KMS-11 (cell line): ENCODE measurements around the gene AMT.
"Not testable (repeated sequence)": the region's sequence is repeated elsewhere in the genome, so short reads cannot be mapped to it uniquely, and the experiment has no call there.

ENCODE experiments used
- H2AFZ ChIP-seq: fragments of 200-600 bp; sonication (generic); 2 replicates; pipeline ENCODE4 v1.6.1; 2016; ENCODE audit warnings: antibody characterized with exemption, mixed run types, low read depth
- H3K27ac ChIP-seq: fragments of 200-600 bp; sonication (generic); 2 replicates; pipeline ENCODE4 v1.6.1; 2016; ENCODE audit warnings: mild to moderate bottlenecking, mixed run types
- H3K27me3 ChIP-seq: fragments of 200-600 bp; sonication (generic); 2 replicates; pipeline ENCODE4 v1.6.1; 2017; ENCODE audit warnings: mild to moderate bottlenecking, low read depth, mixed run types, moderate library complexity; ENCODE audit not compliant: insufficient read depth
- H3K36me3 ChIP-seq: fragments of 200-600 bp; sonication (generic); 2 replicates; pipeline ENCODE4 v1.6.1; 2017; ENCODE audit warnings: mild to moderate bottlenecking, mixed run types; ENCODE audit not compliant: insufficient read depth
- H3K4me1 ChIP-seq: fragments of 200-600 bp; sonication (generic); 2 replicates; pipeline ENCODE4 v1.6.1; 2016; ENCODE audit warnings: mild to moderate bottlenecking, low read depth, mixed run types; ENCODE audit not compliant: poor library complexity, severe bottlenecking
- H3K4me2 ChIP-seq: fragments of 200-600 bp; sonication (generic); 2 replicates; pipeline ENCODE4 v1.7.0; 2016; ENCODE audit warnings: mild to moderate bottlenecking, mixed run types
- H3K4me3 ChIP-seq: fragments of 200-600 bp; sonication (generic); IDR thresholded peaks from 2 replicates; pipeline ENCODE4 v1.6.1; 2017; ENCODE audit warnings: low read depth, low read length, mixed read lengths; ENCODE audit not compliant: insufficient read depth
- H3K79me2 ChIP-seq: fragments of 200-600 bp; sonication (generic); 2 replicates; pipeline ENCODE4 v1.6.1; 2016; ENCODE audit warnings: low read depth, mixed run types; ENCODE audit not compliant: insufficient read depth
- H3K9ac ChIP-seq: fragments of 200-600 bp; sonication (generic); 2 replicates; pipeline ENCODE4 v1.6.1; 2016; ENCODE audit warnings: mild to moderate bottlenecking, mixed run types
- H4K20me1 ChIP-seq: fragments of 200-600 bp; sonication (generic); 2 replicates; pipeline ENCODE4 v1.6.1; 2016; ENCODE audit warnings: mild to moderate bottlenecking, mixed run types; ENCODE audit not compliant: insufficient read depth
- TF ChIP-seq, protein P1 (sequence below): fragments of 200-600 bp; sonication (generic); conservative IDR thresholded peaks from 2 replicates; pipeline ENCODE4 v1.6.1; 2017; ENCODE audit warnings: low read depth, mild to moderate bottlenecking, antibody characterized with exemption, low read length, moderate library complexity, mixed read lengths

AMT gene

DNA sequence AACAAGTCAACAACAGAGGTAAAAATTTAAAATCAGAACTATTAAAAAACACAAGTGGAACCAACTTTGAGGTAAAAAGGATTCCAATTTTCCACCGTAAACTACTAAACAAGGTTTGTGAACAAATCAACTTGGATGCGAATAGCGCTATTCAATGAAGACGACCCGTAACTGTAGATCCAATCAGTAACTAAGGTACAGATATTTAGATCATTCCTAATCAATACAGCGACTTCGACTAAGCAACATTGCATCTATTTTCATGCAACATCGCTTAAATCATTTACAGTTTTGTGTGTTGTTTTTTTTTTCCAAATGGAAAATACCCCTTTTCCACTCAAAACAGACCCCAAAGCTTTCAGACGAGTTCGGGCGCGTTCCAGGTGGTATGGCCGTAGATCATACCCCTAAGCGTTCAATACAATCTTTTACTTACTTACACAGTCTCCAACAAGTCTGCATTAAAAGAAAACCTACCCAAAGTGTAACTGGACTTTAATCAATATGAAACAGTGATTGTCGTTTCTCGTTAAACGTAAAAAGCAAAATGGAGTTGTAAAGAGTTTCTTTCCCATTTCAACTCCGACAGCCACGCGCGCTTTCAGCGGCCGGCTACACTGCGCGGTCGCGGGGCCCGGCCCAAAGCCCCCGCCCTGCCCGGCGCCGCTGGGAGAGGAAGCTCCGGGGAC is 11.3 kb downstream of the AMT start:
- peaks cover 64% of the 10 kb centered on the region for H3K79me2 ChIP-seq
- H2AFZ ChIP-seq, result peak overlapping the region; percentile 54
- H3K9ac ChIP-seq, result peak overlapping the region; percentile 75
- H3K27me3 ChIP-seq, result no peaks in the 10 kb centered on the region
- TF ChIP-seq, protein P1, sequence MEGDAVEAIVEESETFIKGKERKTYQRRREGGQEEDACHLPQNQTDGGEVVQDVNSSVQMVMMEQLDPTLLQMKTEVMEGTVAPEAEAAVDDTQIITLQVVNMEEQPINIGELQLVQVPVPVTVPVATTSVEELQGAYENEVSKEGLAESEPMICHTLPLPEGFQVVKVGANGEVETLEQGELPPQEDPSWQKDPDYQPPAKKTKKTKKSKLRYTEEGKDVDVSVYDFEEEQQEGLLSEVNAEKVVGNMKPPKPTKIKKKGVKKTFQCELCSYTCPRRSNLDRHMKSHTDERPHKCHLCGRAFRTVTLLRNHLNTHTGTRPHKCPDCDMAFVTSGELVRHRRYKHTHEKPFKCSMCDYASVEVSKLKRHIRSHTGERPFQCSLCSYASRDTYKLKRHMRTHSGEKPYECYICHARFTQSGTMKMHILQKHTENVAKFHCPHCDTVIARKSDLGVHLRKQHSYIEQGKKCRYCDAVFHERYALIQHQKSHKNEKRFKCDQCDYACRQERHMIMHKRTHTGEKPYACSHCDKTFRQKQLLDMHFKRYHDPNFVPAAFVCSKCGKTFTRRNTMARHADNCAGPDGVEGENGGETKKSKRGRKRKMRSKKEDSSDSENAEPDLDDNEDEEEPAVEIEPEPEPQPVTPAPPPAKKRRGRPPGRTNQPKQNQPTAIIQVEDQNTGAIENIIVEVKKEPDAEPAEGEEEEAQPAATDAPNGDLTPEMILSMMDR, result no peak
- peak overlapping the region; percentile 71 for H3K27ac ChIP-seq
- peaks cover 28% of the 10 kb centered on the region for H3K4me1 ChIP-seq
- peak overlapping the region; percentile 64 for H3K4me3 ChIP-seq
- H4K20me1 ChIP-seq, result peaks cover 24% of the 10 kb centered on the region; the same call in 1 of the 2 replicates
- H3K4me2 ChIP-seq, result peak overlapping the region; percentile 82
- no peaks in the 10 kb centered on the region for H3K36me3 ChIP-seq

DNA sequence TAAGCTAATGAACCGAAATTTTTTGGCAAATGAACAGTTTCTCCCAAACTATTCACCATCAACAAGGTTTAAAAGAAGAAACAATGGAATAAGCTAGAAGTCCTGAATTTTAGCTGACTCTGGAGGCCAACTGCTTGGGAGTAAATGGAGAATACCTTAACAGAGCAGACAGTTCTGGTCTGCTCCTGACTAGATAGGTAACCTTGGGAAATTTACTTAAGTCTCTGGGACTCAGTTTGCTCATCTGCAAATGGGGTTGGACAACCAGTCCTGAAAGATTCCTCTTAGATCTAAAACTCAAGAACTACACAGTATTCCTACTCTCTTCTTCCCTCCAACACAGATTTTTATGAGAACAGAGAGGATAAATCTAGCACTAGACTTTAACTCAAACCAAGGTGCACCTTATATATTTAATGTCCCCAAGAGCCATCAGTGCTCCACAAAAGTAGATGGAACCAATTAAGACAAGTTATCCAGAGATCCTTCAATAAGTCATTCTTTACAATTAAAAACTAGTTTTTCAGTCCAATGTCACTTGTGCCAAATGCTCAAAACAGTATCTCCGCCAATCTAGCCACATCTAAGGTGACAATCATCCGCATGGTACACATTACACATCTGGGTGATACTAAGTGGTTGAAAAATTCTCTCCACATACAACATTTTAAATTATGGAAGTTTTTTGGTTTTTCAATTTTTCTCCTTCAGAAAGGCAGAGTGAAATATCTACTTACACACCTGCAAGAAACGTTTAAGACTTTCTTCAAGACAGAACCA is 12.0 kb downstream of the AMT start:
- peak overlapping the region; percentile 75; the same call in 1 of the 2 replicates for H3K9ac ChIP-seq
- no peak overlapping the region for H2AFZ ChIP-seq
- H4K20me1 ChIP-seq, result peaks cover 24% of the 10 kb centered on the region; the same call in 1 of the 2 replicates
- TF ChIP-seq, protein P1, result no peak
- peaks cover 71% of the 10 kb centered on the region for H3K79me2 ChIP-seq
- no peak overlapping the region for H3K4me3 ChIP-seq
- no peaks in the 10 kb centered on the region for H3K36me3 ChIP-seq
- peaks cover 28% of the 10 kb centered on the region for H3K4me1 ChIP-seq
- peak overlapping the region; percentile 82 for H3K4me2 ChIP-seq
- no peaks in the 10 kb centered on the region for H3K27me3 ChIP-seq
- peak overlapping the region; percentile 71; the same call in 1 of the 2 replicates for H3K27ac ChIP-seq

DNA sequence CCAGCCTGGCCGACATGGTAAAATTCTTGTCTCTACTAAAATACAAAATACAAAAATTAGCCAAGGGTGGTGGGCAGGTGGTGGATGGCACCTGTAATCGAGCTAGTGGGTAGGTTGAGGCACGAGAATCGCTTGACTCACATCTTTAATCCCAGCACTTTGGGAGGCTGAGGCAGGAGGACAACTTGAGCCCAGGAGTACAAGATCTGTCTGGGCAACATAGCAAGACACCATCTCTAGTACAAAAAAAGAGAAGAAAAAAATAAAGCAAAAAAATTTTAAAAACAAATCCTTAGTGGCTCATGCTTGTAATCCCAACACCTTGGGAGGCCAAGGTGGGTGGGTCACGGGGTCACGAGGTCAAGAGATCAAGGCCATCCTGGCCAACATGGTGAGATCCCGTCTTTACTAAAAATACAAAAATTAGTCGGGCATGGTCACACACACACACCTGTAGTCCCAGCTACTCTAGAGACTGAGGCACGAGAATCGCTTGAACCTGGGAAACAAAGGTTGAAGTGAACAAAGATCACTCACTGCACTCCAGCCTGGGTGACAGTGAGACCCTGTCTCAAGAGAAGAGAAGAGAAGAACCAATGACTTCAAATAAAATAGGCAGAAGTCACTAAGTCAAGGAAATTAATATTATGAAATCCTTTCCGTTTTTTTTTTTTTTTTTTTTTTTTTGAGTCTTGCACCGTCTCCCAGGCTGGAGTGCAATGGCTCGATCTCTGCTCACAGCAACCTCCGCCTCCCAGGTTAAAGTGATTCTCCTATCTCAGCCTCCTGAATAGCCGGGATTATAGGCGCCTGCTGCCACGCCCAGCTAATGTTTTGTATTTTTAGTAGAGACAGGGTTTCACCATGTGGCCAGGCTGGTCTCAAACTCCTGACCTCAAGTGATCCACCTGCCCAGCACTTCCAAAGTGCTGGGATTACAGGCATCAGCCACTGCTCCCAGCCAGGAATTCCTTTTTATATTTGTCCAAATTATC is 15.4 kb downstream of the AMT start:
- no peak overlapping the region for H3K9ac ChIP-seq
- no peak overlapping the region for H3K27ac ChIP-seq
- H3K79me2 ChIP-seq, result peaks cover 90% of the 10 kb centered on the region
- H3K4me3 ChIP-seq, result no peak overlapping the region
- TF ChIP-seq, protein P1, result no peak
- H3K4me1 ChIP-seq, result peaks cover 17% of the 10 kb centered on the region
- no peaks in the 10 kb centered on the region for H3K27me3 ChIP-seq
- no peaks in the 10 kb centered on the region for H3K36me3 ChIP-seq
- no peak overlapping the region for H2AFZ ChIP-seq
- H3K4me2 ChIP-seq, result no peak overlapping the region
- peaks cover 24% of the 10 kb centered on the region; the same call in 1 of the 2 replicates for H4K20me1 ChIP-seq

DNA sequence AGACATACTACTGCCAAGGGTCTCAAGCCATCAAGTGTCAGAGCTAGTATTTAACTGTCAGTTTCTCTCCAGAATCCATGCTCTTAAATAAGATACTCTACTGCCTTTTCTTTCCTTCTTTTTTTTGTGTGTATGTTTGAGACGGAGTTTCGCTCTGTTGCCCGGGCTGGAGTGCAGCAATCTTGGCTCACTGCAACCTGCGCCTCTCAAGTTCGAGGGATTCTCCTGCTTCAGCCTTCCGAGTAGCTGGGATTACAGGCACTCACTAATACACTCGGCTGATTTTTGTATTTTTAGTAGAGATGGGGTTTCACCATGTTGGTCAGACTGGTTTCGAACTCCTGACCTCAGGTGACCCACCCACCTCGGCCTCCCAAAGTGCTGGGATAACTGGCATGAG is 16.7 kb downstream of the AMT start:
- Histone ChIP-seq H4K20me1 (peaks cover 21% of the 10 kb centered on the region; the same call in 1 of the 2 replicates), H3K4me1 (peaks cover 13% of the 10 kb centered on the region), H3K79me2 (peaks cover 95% of the 10 kb centered on the region)
- not testable (repeated sequence) for H3K9ac ChIP-seq, H3K27ac ChIP-seq, H3K27me3 ChIP-seq, H3K4me3 ChIP-seq, H3K4me2 ChIP-seq, H3K36me3 ChIP-seq, H2AFZ ChIP-seq
